ENCODE results near the gene CHDH.
A peak's percentile ranks its signal among the peaks of the same experiment; 100 is the strongest.

CHDH gene

GRCh38 chr3:53856964-53857363 lies 10.7 kb upstream of the CHDH start:
- DNase-seq: no peak

GRCh38 chr3:53850895-53851294 lies 4.7 kb upstream of the CHDH start:
- no peak for DNase-seq

- DNase-seq: no peak
Observed at GRCh38 chr3:53849916-53850315, 3.7 kb upstream of the CHDH start.

GRCh38 chr3:53846851-53847155 lies 584 bp upstream of the CHDH start:
- no peak for DNase-seq

- peak; percentile 83 for DNase-seq
Observed at GRCh38 chr3:53845881-53846133, 412 bp downstream of the CHDH start.

GRCh38 chr3:53845103-53845880 lies 927 bp downstream of the CHDH start:
- DNase-seq: no peak

GRCh38 chr3:53844262-53845102 lies 1.7 kb downstream of the CHDH start:
- DNase-seq: peak; percentile 25

GRCh38 chr3:53843195-53844177 lies 2.7 kb downstream of the CHDH start:
- peak; percentile 11 for DNase-seq

GRCh38 chr3:53842436-53843194 lies 3.6 kb downstream of the CHDH start:
- peak; percentile 34 for DNase-seq

- DNase-seq: no peak
Observed at GRCh38 chr3:53841296-53841695, 4.9 kb downstream of the CHDH start.

- DNase-seq: no peak
Observed at GRCh38 chr3:53837331-53837730, 8.9 kb downstream of the CHDH start.

- DNase-seq: no peak
Observed at GRCh38 chr3:53836084-53836872, 9.9 kb downstream of the CHDH start.

- no peak for DNase-seq
Observed at GRCh38 chr3:53835257-53835656, 11.0 kb downstream of the CHDH start.

GRCh38 chr3:53834429-53835095 lies 11.7 kb downstream of the CHDH start:
- DNase-seq: no peak

GRCh38 chr3:53833700-53834099 lies 12.5 kb downstream of the CHDH start:
- DNase-seq: no peak

- DNase-seq: no peak
Observed at GRCh38 chr3:53833053-53833645, 13.1 kb downstream of the CHDH start.

- no peak for DNase-seq
Observed at GRCh38 chr3:53830944-53831343, 15.3 kb downstream of the CHDH start.

GRCh38 chr3:53829605-53830004 lies 16.6 kb downstream of the CHDH start:
- DNase-seq: no peak

- no peak for DNase-seq
Observed at GRCh38 chr3:53828581-53828980, 17.6 kb downstream of the CHDH start.

GRCh38 chr3:53826048-53826447 lies 20.2 kb downstream of the CHDH start:
- DNase-seq: no peak
